ENCODE measurements around the gene SEPTIN10.
A peak's percentile ranks its signal among the peaks of the same experiment; 100 is the strongest.
"Not testable (repeated sequence)": the region's sequence is repeated elsewhere in the genome, so short reads cannot be mapped to it uniquely, and the experiment has no call there.

SEPTIN10 gene

DNA sequence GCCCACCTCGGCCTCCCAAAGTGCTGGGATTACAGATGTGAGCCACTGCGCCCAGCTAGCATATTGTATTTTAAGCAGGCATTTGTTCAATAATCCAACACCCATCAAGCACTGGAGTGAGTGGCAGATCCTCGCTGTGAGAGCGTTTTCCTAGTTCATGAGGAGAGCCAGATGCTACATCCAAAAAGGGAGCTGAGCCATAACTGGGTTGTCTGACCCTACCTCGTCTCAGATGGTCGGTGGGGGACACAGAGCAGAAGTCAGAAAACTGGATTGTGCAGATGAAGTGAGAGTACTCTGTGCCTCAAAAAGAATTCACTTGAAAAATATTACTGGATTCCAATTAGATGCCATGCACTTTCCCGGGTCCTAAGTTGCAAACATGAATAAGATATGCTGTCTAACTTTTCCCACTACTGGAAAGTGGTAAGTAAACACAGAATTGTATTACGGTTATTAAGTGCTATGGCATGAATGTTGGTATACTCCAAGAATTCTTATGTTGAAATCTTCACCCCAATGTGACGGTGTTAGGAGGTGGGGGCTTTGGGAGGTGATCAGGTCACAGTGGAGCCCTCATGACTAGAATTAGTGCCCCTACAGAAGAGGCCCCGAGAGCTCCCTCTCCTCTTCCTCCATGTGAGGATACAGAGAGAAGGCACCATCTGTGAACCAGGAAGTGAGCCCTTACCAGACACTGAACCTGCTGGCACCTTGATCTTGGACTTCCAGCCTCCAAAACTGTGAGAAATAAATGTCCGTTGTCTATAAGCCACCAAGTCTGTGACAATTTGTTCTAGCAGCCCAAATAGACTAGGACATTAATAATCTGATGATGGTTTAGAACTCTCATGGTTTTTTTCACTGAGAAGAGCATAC, 21.9 kb upstream of the SEPTIN10 start:
- H3K4me3 ChIP-seq (ENCODE audit: low read depth, low read length), result no peak overlapping the region

DNA sequence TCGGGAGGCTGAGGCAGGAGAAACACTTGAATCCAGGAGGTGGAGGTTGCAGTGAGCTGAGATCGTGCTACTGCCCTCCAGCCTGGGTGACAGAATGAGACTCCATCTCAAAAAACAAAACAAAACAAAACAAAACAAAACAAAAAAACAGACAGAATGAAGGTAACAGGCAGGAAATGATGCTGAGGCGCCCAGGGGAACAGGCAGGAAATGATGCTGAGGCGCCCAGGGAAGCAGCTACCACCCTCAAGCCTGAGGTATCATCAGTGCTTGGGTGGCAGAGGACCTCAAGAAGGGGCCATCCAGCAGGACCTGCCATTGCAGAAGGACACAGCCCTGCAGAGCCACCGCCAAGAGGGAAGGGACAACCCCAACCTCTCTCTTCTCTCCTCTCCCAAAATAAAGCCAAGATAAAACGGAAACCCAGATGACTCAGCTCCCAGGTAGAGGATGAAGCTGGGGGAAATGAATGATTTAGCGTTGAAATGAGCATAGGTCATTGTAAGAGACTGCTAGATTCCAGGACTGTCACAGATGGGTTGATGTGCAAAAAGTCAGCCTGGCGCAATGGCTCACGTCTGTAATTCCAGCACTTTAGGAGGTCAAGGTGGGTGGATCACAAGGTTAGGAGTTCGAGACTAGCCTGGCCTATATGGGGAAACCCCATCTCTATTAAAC, 19.7 kb upstream of the SEPTIN10 start:
- H3K4me3 ChIP-seq (ENCODE audit: low read depth, low read length), result no peak overlapping the region

DNA sequence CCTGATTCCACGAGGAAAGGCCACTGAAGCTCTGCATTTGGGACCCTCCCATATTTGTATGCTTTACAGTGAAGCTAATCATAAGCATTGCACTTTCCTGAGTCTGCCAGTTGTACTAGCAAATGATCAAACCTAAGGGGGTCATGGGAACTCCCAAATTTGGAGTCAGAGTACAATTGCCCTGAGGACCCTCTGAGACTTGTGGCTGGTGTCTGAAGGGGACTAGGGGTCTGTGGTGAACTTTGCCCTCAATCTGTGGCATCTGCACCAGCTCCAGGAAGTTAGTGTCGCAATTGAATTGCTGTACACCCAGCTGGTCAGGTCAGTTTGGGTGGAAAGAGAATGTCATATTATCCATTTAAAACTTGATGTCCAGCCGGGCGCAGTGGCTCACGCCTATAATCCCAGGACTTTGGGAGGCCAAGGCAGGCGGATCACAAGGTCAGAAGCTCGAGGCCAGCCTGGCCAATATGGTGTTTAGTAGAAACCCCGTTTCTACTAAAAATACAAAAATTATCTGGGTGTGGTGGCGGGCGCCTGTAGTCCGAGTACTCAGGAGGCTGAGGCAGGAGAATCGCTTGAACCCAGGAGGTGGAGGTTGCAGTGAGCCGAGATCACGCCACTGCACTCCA, 18.5 kb upstream of the SEPTIN10 start:
- no peak overlapping the region for H3K4me3 ChIP-seq (ENCODE audit: low read depth, low read length)

DNA sequence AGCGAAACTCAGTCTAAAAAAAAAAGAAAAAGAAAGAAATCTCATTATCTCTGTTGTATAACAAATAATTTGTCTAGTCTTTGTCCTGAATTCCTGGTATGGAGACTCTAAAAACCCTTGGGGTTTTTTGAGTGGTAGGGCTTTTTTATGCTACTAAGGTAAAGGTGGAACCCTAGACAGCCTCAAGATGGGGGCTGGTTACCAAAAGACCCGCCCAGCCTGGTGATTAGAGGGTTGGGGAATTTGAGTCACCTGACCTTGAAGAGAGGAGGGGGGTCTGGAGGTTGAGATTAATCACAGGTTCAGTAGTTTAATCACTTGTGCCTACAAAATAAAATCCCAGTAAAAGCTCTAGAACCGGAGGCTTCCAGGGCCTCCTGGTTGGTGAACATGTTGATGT, 18.0 kb upstream of the SEPTIN10 start:
- H3K4me3 ChIP-seq (ENCODE audit: low read depth, low read length), result no peak overlapping the region

DNA sequence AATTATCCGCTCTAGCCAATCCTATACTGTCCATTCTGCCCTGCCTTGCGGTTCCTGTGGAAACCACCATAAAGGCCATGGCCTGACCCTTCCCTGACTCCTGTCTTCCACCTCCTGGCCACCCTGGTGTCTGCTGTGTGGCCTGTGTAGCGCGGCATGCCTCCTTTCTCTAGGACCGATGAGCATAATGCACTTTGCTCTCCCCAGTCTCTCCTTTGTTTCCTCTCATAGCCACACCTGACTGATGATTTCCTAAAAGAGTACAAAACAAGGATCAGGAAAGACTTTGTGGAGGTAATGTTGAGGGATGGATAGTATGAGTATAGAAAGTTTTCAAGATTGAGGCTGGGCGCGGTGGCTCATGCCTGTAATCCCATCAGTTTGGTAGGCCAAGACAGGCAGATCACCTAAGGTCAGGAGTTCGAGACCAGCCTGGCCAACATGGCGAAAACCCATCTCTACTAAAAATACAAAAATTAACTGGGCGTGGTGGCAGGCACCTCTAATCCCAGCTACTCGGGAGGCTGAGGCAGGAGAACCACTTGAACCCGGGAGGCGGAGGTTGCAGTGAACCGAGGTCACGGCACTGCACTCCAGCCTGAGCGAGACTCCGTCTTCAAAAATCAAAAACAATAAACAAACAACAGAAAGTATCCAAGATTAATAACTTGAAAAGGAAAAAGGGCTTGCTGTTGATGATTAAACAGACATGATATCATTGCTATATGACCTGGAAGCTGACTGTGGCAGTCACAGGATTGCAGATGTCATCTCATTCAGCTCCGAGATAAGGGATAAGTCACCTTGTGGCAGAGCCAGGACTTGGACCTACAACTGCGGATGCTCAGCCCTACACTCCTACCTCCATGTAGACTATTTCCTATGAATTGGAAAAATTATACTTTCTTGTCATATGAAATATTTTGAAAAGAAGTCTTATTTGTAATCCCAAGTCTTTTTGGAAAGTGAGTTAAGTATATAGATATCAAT, 17.0 kb upstream of the SEPTIN10 start:
- no peak overlapping the region for H3K4me3 ChIP-seq (ENCODE audit: low read depth, low read length)

DNA sequence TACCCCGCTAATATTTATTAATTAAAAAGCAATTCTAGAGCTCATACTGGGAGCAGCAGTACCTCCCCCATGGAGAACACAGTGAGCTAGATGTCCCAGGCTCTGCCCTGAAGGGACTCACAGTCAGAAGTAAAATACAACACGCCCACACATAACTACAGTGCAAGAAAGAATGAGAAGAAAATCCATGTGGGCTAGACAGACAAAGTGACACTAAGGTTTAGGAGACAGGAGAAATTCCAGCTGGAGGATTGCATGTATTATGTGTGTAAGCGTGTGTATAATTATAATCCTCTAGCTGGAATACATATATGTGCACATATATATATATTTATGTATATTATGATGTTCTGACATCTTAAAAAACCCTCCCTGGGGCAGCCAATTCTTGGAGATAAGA, 16.1 kb upstream of the SEPTIN10 start:
- H3K4me3 ChIP-seq (ENCODE audit: low read depth, low read length), result no peak overlapping the region

DNA sequence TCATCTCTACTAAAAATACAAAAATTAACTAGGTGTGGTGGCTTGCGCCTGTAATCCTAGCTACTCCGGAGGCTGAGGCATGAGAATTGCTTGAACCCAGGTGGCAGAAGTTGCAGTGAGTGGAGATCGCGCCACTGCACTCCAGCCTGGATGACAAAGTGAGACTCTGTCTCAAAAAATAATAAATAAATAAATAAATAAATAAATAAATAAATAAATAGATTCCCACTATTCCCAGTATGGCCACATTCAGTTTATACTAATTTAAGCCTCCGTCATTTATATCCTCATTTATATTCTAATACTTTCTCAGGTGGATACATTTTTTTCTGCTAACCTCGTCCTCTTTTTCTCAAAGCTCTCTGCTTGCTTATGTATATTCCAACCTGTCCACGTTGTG, 14.6 kb upstream of the SEPTIN10 start:
- H3K4me3 ChIP-seq (ENCODE audit: low read depth, low read length), result not testable (repeated sequence)

DNA sequence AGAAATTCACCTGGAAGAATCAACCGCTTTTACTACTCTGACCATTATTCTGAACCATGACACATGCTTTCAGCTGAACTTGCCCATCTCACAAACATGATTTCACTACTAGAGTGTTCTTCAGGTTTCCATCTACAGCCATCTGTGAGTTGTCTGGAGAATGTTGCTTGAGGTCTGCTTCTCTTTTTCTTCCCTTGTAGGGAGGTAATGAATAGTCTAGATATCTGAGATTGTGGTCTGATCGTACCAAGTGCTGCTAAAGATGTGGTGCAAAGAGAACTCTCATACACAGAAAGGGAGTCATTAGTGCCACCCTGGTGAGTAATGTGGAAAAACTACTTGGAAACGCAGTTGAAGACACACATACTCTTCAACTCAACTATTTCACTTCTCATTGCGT, 10.6 kb upstream of the SEPTIN10 start:
- H3K4me3 ChIP-seq (ENCODE audit: low read depth, low read length), result no peak overlapping the region

DNA sequence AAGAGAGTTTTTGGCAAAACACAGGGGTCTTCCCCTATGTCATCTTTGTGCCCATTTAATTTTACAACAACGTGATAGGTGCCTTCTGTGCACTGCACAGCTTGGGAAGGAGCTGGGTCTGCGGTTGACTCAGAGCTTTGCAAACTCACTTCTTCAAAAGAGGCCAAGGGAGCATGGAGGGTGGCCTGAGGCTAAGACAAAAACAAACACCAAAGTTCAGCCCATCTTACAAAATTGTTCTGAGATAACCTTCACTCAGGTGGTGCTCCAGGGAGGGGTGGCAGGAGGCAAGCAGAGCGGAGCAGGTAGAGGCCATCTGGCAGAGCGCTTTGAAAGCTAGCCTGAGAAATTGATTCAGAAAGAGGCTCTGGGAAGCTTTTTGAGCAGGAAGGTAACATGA, 10.2 kb upstream of the SEPTIN10 start:
- H3K4me3 ChIP-seq (ENCODE audit: low read depth, low read length), result no peak overlapping the region

DNA sequence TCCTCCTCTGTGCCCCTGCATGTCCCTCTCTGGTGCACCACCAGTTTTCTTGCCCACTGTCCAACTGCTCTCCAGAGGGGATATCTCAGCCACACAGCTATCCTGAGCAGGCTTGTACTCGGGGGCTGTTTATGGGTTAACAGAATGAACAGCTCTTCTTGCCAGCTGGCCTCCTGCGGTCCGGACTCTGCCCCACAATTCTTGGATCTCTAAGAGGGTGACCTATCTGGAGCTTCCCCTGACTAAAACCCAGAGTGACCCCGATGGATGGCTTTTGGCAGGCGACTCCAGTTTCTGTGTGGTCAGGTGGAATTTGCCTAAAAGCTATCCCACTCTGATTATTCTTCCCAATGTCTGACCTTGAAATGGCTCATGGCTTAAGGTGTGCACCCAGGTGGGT, 9.5 kb upstream of the SEPTIN10 start:
- H3K4me3 ChIP-seq (ENCODE audit: low read depth, low read length), result no peak overlapping the region

DNA sequence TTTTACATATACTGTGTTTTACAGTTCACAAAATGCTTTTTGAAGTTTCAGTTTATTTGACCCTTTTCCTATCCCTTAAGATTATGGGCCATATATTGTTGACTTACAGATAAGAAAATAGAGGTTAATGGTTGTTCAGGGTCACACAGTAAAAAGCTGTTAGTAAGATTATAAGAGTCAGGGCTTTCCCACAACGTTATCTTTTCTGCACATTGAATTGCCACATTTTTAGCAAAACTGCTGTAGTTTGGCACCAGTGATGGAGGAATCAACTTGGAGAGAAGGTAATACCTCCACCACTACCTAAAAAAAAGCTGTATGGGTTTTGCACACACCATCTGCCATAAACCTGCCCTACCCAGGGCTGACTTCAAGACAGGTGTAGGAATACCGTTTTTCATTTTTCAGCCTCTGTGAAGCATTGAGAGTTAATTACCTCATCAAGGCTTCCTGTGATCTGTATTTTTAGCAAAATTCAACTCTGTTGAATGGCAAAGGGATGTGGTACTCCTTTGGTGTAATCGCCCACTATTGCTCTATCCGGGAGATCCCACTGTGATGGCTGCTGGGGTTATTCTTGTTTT, 5.4 kb upstream of the SEPTIN10 start:
- H3K4me3 ChIP-seq (ENCODE audit: low read depth, low read length), result no peak overlapping the region

DNA sequence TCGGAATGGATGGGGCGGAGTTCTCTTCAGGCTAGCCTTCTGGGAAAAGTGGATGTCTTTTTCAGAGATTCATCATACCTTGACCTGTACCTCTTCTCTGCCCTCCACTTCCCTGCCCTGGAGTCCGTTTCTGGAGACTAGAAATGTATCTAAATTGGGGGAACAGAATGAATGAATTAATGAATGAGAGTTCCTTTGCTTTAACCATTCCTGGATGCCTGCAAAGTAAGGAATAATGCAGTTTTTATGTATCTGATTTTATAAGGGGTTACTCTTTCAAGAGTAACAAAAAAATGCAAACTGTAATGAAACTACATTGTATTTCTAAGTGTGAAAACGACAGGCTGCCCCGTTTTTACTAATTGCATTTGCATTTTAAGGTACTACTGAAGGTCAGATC, 2.4 kb upstream of the SEPTIN10 start:
- peak overlapping the region; percentile 54 for H3K4me3 ChIP-seq (ENCODE audit: low read depth, low read length)

DNA sequence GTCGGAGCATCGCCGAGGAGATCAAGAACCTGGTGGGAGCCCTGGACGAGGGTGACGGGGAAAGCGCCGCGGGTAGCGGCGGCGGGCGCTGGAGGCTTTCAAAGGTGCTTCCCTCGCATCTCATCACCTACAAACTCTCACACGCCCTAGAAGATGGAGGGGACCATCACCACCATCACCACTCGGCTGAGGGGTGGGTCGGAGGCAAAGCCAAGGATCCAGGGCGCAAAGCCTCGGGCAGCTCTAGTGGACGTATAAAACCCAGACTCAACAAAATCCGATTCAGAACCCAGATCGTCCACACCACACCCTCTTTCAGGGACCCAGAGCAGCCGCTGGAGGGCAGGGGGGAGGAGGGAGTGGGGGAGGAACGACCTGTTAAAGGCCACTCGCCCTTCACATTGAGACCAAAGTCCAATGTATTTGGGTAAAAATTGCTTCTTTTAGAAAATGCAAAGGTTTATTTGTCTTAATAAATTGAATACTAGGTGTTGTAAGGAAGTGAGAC, 1.9 kb upstream of the SEPTIN10 start:
- H3K4me3 ChIP-seq (ENCODE audit: low read depth, low read length), result peak overlapping the region; percentile 54

DNA sequence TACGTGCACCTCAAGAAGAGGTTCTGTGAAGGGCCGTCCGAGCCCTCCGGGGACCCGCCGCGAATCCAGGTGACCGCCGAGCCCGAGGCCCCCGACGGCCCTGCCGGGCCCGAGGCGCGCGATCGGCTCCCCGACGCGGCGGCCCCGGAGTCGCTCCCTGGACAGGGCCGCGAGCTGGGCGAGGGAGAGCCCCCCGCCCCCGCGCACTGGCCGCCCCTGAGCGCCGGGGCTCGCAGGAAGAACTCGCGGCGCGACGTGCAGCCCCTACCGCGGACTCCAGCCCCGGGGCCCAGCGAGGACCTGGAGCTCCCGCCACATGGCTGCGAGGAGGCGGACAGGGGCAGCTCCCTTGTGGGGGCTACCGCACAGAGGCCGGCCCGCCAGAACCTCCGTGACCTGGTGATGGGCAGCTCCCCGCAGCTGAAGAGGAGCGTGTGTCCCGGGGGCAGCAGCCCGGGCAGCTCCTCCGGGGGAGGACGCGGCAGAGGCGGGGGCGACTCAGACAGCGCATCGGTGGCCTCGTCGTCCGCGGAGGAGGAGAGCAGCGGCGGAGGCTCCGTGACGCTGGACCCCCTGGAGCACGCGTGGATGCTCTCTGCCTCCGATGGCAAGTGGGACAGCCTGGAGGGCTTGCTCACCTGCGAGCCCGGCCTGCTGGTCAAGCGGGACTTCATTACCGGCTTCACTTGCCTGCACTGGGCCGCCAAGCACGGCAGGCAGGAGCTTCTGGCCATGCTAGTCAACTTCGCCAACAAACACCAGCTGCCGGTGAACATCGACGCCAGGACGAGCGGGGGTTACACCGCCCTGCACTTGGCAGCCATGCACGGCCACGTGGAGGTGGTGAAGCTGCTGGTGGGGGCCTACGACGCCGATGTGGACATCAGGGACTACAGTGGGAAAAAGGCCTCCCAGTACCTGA, 1.2 kb upstream of the SEPTIN10 start:
- peak overlapping the region; percentile 54 for H3K4me3 ChIP-seq (ENCODE audit: low read depth, low read length)

DNA sequence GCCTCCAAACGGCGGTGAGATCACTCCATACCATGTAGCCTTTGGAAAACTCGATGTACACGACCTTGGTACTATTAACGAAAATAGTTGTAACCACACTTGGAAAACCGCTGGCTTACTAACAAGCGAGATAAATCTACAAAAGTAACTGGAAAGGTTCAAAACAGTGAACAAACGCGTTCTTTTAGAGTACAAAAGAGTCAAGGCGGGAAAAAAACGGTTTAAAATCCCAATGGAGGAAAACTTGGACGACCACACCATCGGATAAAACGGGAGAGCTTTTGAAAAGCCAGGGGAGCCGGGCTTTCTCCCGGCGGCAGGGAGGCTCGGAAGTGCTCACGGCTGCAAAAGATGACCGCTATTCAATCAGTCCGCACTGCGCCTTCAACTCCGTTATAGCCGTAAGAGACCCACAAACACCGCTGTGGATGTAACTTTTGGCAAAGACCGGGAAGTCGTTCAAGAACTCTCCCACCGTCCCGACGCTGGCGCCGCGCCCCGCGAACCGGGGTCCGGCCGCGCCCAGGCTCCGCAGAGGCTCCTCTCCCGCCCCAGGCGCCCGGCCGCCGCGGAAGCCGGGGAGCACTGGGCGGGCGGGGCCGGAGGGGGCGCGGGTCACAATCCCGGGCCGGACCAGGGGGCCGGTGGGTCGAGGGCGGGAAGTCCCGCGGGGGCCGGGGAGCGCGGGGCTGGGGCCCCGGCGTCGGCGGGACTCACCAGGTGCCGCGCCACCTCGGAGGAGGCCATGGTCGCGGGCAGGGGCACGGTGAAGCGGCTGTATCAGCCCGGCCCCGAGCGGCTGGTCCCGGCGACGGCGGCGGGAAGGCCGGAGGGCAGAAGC, 465 bp downstream of the SEPTIN10 start:
- peak overlapping the region; percentile 85 for H3K4me3 ChIP-seq (ENCODE audit: low read depth, low read length)

DNA sequence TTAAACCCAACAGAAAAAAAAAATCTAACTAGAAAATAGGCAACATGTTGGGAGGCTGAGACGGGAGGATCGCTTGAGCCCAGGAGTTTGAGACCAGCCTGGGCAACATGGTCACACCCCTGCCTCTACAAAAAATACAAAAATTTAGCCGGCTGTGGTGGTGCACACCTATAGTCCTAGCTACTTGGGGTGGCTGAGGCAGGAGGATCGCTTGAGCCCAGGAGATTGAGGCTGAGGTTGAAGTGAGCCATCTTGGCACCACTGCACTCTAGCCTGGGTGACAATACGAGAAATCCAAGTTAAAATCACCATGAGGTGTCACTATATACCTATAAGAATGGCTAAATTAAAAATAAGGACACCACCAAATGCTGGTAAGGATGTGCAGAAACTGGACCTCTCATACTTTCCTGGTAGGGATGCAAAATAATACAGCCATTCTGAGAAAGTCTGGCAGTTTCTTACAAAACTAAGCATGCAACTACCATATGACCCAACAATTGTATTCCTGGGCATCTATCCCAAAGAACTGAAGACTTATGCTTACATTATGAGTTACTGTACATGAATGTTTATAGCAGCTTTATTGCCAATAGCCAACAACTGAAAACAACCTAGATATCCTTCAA, 2.2 kb downstream of the SEPTIN10 start:
- no peak overlapping the region for H3K4me3 ChIP-seq (ENCODE audit: low read depth, low read length)

DNA sequence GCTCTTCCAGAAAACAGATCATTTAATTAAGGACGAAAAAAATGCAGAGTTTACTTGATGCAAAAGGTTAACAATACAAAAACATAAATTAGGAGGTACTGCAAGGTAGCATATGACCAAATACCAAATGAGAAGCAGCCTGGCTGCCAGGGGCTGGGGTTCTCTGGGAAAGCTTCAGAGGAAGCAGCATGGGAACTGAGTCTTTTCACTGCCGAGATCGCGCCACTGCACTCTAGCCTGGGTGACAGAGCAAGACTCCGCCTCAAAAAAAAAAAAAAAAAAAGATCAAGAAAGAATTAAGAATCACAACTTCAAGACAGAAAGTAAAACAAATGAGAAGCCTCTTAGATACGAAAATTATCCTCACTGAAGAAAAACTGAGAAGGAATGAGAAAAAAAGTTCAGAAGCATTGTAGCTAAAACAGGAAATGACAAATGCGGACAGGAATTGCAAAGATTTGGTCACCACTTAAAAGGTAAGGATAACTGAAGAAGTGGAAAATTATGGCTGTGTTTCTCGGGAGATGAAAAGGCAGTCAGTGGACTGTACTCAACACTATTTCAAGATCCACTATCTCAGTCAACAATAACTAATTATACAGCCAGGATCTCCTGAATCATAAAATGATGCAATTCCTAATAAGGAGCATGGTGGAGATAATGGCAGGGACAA, 4.3 kb downstream of the SEPTIN10 start:
- no peak overlapping the region for H3K4me3 ChIP-seq (ENCODE audit: low read depth, low read length)
